Tibial nerve (tissue), 4 donors: ENCODE measurements around the gene ARHGEF26. TPM values are rescaled to one million over a fixed set of nuclear protein-coding genes. Genes with fewer than 3 reads are reported as not detected.

Experiments
- DNase-seq, 2 donors: peaks; one replicate each; pipeline ENCODE4 v3.0.0-alpha.2; 2019; ENCODE audit warnings: low spot score in 2 of 2
- H3K27ac ChIP-seq, 4 donors: fragments of 200-600 bp; sonication (generic) in 3 of 4; one replicate each; pipeline ENCODE4 v1.5.1; 2017 to 2019; ENCODE audit warnings: mild to moderate bottlenecking in 1 of 4
- H3K27me3 ChIP-seq, 2 donors: fragments of 200-600 bp; sonication (generic) in 1 of 2; one replicate each; pipeline versions ENCODE4 v1.5.1 to v1.6.0; 2017 to 2019
- H3K36me3 ChIP-seq, 3 donors: fragments of 200-600 bp; sonication (generic); one replicate each; pipeline ENCODE4 v1.5.1; 2018 to 2019
- H3K4me1 ChIP-seq, 4 donors: fragments of 200-600 bp; sonication (generic) in 3 of 4; one replicate each; pipeline ENCODE4 v1.5.1; 2017 to 2019
- H3K4me3 ChIP-seq, 4 donors: fragments of 200-600 bp; sonication (generic) in 3 of 4; one replicate each; pipeline ENCODE4 v1.5.1; 2017 to 2019; ENCODE audit warnings: mild to moderate bottlenecking in 1 of 4, moderate library complexity in 1 of 4
- H3K9me3 ChIP-seq, 4 donors: fragments of 200-600 bp; sonication (generic) in 3 of 4; one replicate each; pipeline ENCODE4 v1.5.1; 2017 to 2019
- CTCF ChIP-seq, 5 experiments: fragments of 200-600 bp in 3 of 5; fragments of 450-650 bp in 2 of 5; sonication (generic) in 3 of 5; IDR thresholded peaks; one replicate each; pipeline ENCODE4 v1.5.1; 2016 to 2019; ENCODE audit warnings: antibody characterized with exemption in 5 of 5, mild to moderate bottlenecking in 3 of 5, moderate library complexity in 2 of 5
- EP300 ChIP-seq, 2 donors: sonication (generic); formaldehyde crosslinking; IDR thresholded peaks; one replicate each; pipeline ENCODE4 v1.6.1; 2017; ENCODE audit warnings: antibody characterized with exemption in 2 of 2, mild to moderate bottlenecking in 1 of 2
- POLR2A ChIP-seq, 2 donors: fragments of 450-650 bp; IDR thresholded peaks; one replicate each; pipeline ENCODE4 v1.6.1; 2017; ENCODE audit warnings: antibody characterized with exemption in 2 of 2, mild to moderate bottlenecking in 2 of 2, moderate library complexity in 2 of 2
- WGBS, 2 donors: methylation state at CpG; one replicate each; pipeline ENCODE4 v1.1.5; 2018; 5-methylcytosine and 5-hydroxymethylcytosine counted together
- total RNA-seq, 4 donors: library from RNA; depleted of rRNA; stranded (reverse); fragments of >200 nt; gene quantifications; one replicate each; pipeline ENCODE4 v1.1.0, GENCODE V29; 2016

The ARHGEF26 gene
- total RNA-seq, 4 donors from 2014 or later = 44.7 to 82.8 (median 64.4) TPM

- no peak for DNase-seq
- 26 to 27% methylated on average over 2 of the region's 2 CpGs for WGBS, 2 donors
- H3K27me3 ChIP-seq = no peaks in the 10 kb centered on the region
- no peak overlapping the region for H3K27ac ChIP-seq
- H3K4me3 ChIP-seq = no peak overlapping the region
- H3K9me3 ChIP-seq = no peaks in the 10 kb centered on the region
- peaks cover 0 to 6% (median 0%) of the 10 kb centered on the region in 4 donors for H3K4me1 ChIP-seq
- TF ChIP-seq CTCF (IDR thresholded peaks at IDR 0.05) (no peak), POLR2A (IDR thresholded peaks at IDR 0.05) (no peak)
- peaks cover 0 to 87% (median 7%) of the 10 kb centered on the region in 3 donors for H3K36me3 ChIP-seq
Measured at GRCh38 chr3:154274348-154274747, 153.2 kb downstream of the ARHGEF26 start.

- no peak overlapping the region for H3K4me3 ChIP-seq
- no peak overlapping the region for H3K27ac ChIP-seq
- no peaks in the 10 kb centered on the region for H3K27me3 ChIP-seq
- no peaks in the 10 kb centered on the region for H3K9me3 ChIP-seq
- TF ChIP-seq CTCF (IDR thresholded peaks at IDR 0.05) = no peak
- TF ChIP-seq EP300 (IDR thresholded peaks at IDR 0.05) = no peak
- TF ChIP-seq POLR2A (IDR thresholded peaks at IDR 0.05) = no peak
- 89 to 92% methylated on average over 2 of the region's 2 CpGs for WGBS, 2 donors
- peaks cover 0 to 8% (median 0%) of the 10 kb centered on the region in 4 donors for H3K4me1 ChIP-seq
- H3K36me3 ChIP-seq = peaks cover 0 to 87% (median 7%) of the 10 kb centered on the region in 3 donors
- no peak for DNase-seq
Measured at GRCh38 chr3:154275292-154275691, 154.1 kb downstream of the ARHGEF26 start.

GRCh38 chr3:154275965-154276364 is 154.8 kb downstream of the ARHGEF26 start:
- Histone ChIP-seq H3K36me3 (peaks cover 0 to 88% (median 7%) of the 10 kb centered on the region in 3 donors), H3K27ac (no peak overlapping the region), H3K9me3 (no peaks in the 10 kb centered on the region), H3K4me1 (peaks cover 0 to 15% (median 0%) of the 10 kb centered on the region in 4 donors), H3K27me3 (no peaks in the 10 kb centered on the region), H3K4me3 (no peak overlapping the region)
- no peak for TF ChIP-seq CTCF (IDR thresholded peaks at IDR 0.05)
- TF ChIP-seq EP300 (IDR thresholded peaks at IDR 0.05) = no peak
- DNase-seq = no peak
- WGBS, 2 donors = 76 to 86% methylated on average over 2 of the region's 2 CpGs

GRCh38 chr3:154280161-154280560 is 159.0 kb downstream of the ARHGEF26 start:
- Histone ChIP-seq H3K36me3 (peaks cover 2 to 86% (median 17%) of the 10 kb centered on the region in 3 donors), H3K27me3 (no peaks in the 10 kb centered on the region), H3K4me1 (peaks cover 0 to 18% (median 0%) of the 10 kb centered on the region in 4 donors), H3K4me3 (no peak overlapping the region), H3K27ac (no peak overlapping the region), H3K9me3 (no peaks in the 10 kb centered on the region)
- DNase-seq = no peak
- TF ChIP-seq POLR2A (IDR thresholded peaks at IDR 0.05) (no peak), CTCF (IDR thresholded peaks at IDR 0.05) (no peak), EP300 (IDR thresholded peaks at IDR 0.05) (no peak)
- WGBS, 2 donors = 98 to 100% methylated on average over 1 of the region's 1 CpG

- Histone ChIP-seq H3K4me1 (peaks cover 0 to 13% (median 0%) of the 10 kb centered on the region in 4 donors), H3K27ac (no peak overlapping the region), H3K9me3 (no peaks in the 10 kb centered on the region), H3K4me3 (no peak overlapping the region), H3K27me3 (no peaks in the 10 kb centered on the region), H3K36me3 (peaks cover 2 to 82% (median 14%) of the 10 kb centered on the region in 3 donors)
- TF ChIP-seq EP300 (IDR thresholded peaks at IDR 0.05) = no peak
- no peak for TF ChIP-seq CTCF (IDR thresholded peaks at IDR 0.05)
- no peak for TF ChIP-seq POLR2A (IDR thresholded peaks at IDR 0.05)
- DNase-seq = no peak
- WGBS, 2 donors = 75 to 76% methylated on average over 2 of the region's 2 CpGs
Measured at GRCh38 chr3:154285221-154285620, 164.0 kb downstream of the ARHGEF26 start.
